HAP-1 (cell line): ENCODE data around the gene FBLN2.
"Not testable (repeated sequence)": the region's sequence is repeated elsewhere in the genome, so short reads cannot be mapped to it uniquely, and the experiment has no call there.

ENCODE experiments used
- DNase-seq, 2 experiments: peaks; one replicate each; pipeline ENCODE4 v3.0.0-alpha.2; 2016 to 2020; ENCODE audit warnings: low spot score in 2 of 2
- H3K27me3 ChIP-seq: fragments of 250-450 bp; sonication (Bioruptor Pico); 2 replicates; pipeline ENCODE4 v1.5.1; 2020; ENCODE audit warnings: low read depth, mild to moderate bottlenecking, moderate library complexity
- H3K36me3 ChIP-seq: fragments of 250-450 bp; sonication (Bioruptor Pico); replicated peaks from 2 replicates; pipeline ENCODE4 v1.5.1; 2020; ENCODE audit warnings: mild to moderate bottlenecking
- H3K4me1 ChIP-seq: fragments of 250-450 bp; sonication (Bioruptor Pico); 2 replicates; pipeline ENCODE4 v1.5.1; 2020; ENCODE audit warnings: mild to moderate bottlenecking
- H3K4me3 ChIP-seq: fragments of 250-450 bp; sonication (Bioruptor Pico); 2 replicates; pipeline ENCODE4 v1.5.1; 2020; ENCODE audit warnings: mild to moderate bottlenecking, moderate library complexity
- H3K9me3 ChIP-seq: fragments of 250-450 bp; sonication (Bioruptor Pico); 2 replicates; pipeline ENCODE4 v1.5.1; 2020; ENCODE audit warnings: mild to moderate bottlenecking, moderate library complexity
- in situ Hi-C: fragments of 300-500 bp; cut with MboI; formaldehyde crosslinking; loops from 3 replicates; pipeline ENCODE4 v1.14.3; 2020; ENCODE audit warnings: low sequenced_read_pairs, inconsistent platforms, mixed read lengths

Gene FBLN2

DNA sequence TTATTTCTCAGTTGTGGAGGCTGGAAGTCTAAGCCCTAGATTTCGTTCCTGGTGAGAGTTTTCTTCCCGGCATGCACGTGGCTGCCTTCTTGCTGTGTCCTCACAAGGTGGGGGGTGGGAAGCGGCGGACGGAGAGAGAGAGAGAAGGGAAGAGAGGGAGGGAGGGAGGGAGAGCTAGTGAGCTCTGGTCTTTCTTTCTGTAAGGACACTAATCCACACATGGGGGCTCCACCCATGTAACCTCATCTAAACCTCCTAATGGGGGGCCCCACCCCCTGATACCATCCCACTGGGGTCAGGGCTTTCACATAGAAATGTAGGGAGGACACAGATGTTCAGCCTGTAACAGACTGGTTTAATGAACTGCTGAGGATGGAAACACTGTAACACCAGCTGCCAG, 7.3 kb downstream of the FBLN2 start:
- no peaks in the 10 kb centered on the region for H3K9me3 ChIP-seq
- no peak overlapping the region for H3K4me3 ChIP-seq
- in situ Hi-C loops, result no loop called here
- no peak for DNase-seq
- H3K27me3 ChIP-seq, result peaks cover 11% of the 10 kb centered on the region
- H3K36me3 ChIP-seq, result no peaks in the 10 kb centered on the region
- no peaks in the 10 kb centered on the region for H3K4me1 ChIP-seq

DNA sequence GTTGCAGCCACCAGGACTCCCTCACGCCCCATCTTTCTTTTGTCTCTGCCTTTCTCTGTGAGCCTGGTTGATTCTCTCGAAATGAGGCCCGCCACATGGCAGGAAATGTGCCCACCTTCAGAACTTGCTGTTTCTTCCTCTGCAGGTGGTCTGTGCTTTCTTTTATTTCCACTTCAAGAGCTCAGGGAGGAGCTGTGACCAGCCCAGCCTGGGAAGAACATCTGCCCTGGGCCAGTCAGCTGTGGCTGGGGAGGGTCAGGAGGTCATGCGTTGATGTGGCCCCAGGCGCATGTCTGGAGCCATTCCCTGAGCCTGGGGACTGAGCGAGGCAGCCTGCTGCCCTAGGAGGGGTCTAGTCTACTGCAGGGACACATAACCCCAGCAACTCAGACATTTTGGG, 8.0 kb downstream of the FBLN2 start:
- peaks cover 17% of the 10 kb centered on the region for H3K27me3 ChIP-seq
- no peaks in the 10 kb centered on the region for H3K36me3 ChIP-seq
- no peak for DNase-seq
- in situ Hi-C loops, result no loop called here
- no peaks in the 10 kb centered on the region for H3K9me3 ChIP-seq
- H3K4me3 ChIP-seq, result no peak overlapping the region
- no peaks in the 10 kb centered on the region for H3K4me1 ChIP-seq

DNA sequence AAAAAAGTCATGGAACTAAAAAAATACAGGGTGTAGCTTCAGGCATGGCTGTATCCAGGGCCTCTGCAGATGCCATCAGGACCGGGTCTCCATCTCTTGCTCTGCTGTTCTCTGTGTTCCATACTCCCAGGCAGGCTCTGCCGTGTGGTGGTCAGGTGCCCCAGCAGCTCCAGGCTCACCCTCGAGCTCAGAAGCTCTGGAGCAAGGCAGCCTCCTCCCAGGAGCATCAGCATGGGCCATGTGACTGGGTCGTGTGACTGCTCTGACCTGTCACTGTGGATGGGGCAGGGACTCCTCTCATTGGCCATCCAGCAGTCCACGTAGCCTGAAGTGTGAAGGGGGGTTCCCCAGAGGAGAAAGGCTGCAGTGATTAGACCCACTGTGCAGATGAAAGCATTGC, 8.5 kb downstream of the FBLN2 start:
- in situ Hi-C loops, result no loop called here
- Histone ChIP-seq H3K36me3 (no peaks in the 10 kb centered on the region), H3K9me3 (no peaks in the 10 kb centered on the region), H3K27me3 (peaks cover 17% of the 10 kb centered on the region), H3K4me1 (no peaks in the 10 kb centered on the region), H3K4me3 (no peak overlapping the region)
- no peak for DNase-seq

DNA sequence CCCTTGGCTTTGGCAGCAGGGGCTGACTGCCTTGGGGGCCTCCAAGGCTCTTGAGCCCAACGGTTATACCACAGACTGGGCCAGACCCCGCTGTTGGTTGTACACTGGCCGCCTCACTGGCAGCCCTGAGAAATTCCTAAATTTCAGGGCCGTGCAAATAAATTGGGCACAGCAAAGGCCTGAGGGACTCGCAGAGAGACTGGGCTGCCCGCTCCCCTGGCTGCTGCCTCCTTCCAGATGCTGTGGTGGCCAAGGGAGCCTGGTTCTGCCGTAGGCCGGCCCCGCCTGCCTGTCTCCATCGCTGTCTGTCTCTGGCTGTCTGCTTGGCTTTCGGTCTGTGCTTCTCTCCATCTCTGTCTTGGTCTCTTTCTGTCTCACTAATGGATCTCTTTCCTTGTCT, 9.0 kb downstream of the FBLN2 start:
- Histone ChIP-seq H3K27me3 (peaks cover 17% of the 10 kb centered on the region), H3K9me3 (no peaks in the 10 kb centered on the region), H3K36me3 (no peaks in the 10 kb centered on the region), H3K4me3 (no peak overlapping the region), H3K4me1 (no peaks in the 10 kb centered on the region)
- no peak for DNase-seq
- in situ Hi-C loops, result no loop called here

DNA sequence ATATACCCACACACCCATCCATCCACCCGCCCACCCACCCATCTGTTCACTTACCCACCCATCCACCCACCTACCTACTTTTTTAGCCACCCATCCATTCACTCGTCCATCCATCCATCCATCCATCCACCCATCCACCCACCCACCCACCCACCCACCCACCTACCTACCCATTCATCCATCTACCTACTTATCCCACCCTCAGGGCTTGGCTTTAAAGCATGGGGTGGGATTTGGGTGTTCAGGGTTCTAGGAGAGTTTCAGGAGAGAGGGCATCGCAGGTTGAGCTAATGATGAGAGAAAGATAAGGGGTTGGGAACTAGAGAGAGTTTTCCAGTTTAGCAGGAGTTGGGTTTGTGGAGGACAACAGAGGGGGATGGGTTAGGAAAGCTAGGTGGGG, 9.7 kb downstream of the FBLN2 start:
- Histone ChIP-seq H3K9me3 (no peaks in the 10 kb centered on the region), H3K4me1 (no peaks in the 10 kb centered on the region), H3K27me3 (peaks cover 17% of the 10 kb centered on the region), H3K4me3 (no peak overlapping the region), H3K36me3 (no peaks in the 10 kb centered on the region)
- DNase-seq, result no peak
- in situ Hi-C loops, result no loop called here

DNA sequence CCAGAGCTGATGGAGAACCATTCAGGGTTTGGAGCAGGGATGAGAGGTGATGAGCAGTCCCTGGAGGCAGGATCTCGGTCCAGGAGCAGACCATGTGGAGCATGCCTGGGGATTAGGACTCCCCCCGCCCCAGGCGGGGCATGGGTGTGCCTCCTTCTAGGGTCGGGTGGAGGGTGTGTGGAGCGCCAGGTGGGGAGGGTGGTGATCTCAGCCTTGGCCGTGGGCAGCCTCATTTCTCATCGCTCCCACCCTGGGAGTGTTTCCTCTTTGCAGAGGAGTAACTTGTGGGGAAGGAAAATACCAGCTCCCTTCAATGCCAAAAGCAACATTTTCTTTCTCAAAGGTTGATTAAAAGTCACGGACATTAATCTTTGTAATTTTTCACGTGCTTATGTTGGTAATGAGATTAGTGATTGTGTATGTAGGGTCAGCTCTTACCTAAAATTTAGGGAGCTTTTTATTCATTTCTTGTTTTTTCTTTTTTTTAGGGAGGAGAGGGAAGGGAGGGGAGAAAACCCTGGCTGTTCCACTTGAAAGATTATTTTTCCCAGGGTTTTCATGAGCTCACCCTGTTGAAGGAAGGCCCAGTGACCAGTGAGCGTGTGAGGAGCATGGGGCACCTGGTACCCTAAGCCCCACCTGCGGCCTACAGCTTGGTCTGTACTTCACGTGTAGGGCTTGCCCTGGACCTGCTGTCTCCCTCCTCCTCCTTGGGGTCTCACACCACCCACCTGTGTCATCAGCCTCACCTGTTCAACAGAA, 11.0 kb downstream of the FBLN2 start:
- in situ Hi-C loops, result no loop called here
- no peak for DNase-seq
- Histone ChIP-seq H3K4me3 (no peak overlapping the region), H3K27me3 (peaks cover 17% of the 10 kb centered on the region), H3K9me3 (no peaks in the 10 kb centered on the region), H3K36me3 (no peaks in the 10 kb centered on the region), H3K4me1 (no peaks in the 10 kb centered on the region)

DNA sequence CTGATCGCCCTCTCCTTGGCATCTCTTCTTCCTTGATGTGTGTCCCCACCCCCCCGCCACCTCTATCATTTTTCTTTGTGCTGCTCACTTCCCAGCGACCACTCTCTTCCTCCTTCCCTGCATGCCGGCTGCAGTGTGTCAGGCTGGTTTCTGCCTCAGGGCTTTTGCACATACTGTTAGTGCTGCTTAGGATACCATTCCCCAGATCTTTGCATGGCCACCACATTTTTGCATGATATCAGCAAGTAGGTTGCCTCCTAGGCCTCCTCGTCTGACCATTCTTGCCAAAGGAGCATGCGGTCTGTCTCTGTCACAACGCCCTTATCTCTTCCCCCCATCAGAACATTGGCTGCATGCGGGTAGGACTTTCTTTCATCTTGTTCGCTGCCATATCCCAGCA, 12.5 kb downstream of the FBLN2 start:
- Histone ChIP-seq H3K9me3 (no peaks in the 10 kb centered on the region), H3K27me3 (peaks cover 17% of the 10 kb centered on the region), H3K4me3 (no peak overlapping the region), H3K4me1 (no peaks in the 10 kb centered on the region), H3K36me3 (no peaks in the 10 kb centered on the region)
- no peak for DNase-seq
- in situ Hi-C loops, result no loop called here

DNA sequence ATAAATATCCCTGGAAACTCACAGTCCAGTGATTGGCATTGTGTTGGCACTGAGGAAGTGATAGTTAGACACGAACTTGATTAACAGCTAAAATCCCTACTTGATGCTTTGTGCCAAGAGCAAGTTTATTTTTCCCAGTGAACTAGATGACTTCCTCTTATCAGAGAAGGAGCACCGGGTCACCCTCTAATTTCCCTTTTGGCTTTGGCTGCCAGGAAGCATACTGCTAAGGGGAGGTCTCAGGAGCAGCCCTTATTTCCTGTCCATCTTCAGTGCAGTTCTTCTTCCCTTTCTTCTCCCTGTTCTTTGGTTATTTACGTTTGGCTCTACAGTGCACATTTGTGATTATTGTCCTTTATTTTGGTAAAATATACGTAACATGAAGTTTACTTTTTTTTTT, 13.0 kb downstream of the FBLN2 start:
- in situ Hi-C loops, result no loop called here
- Histone ChIP-seq H3K4me1 (no peaks in the 10 kb centered on the region), H3K9me3 (no peaks in the 10 kb centered on the region)

DNA sequence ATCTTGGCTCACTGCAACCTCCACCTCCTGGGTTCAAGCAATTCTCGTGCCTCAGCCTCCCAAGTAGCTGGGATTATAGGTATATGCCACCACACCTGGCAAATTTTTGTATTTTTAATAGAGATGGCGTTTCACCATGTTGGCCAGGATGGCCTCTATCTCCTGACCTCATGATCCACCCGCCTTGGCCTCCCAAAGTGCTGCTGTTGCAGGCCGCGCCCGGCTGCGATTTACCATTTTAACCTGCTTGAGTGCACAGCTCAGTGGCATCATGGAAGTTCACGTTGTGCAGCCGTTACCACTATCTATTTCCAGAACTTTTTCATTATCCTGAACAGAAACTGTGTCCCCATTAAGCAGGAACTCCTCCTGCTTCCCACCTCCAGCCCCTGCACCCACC, 13.5 kb downstream of the FBLN2 start:
- DNase-seq, H3K4me3 ChIP-seq, H3K4me1 ChIP-seq, H3K36me3 ChIP-seq, in situ Hi-C loops, H3K9me3 ChIP-seq: not testable (repeated sequence)
- H3K27me3 ChIP-seq, result peaks cover 17% of the 10 kb centered on the region

More for the DNA sequence above, 13.0 kb downstream of the FBLN2 start:
- no peaks in the 10 kb centered on the region for H3K36me3 ChIP-seq
- H3K27me3 ChIP-seq, result peaks cover 17% of the 10 kb centered on the region
- no peak for DNase-seq
- no peak overlapping the region for H3K4me3 ChIP-seq

DNA sequence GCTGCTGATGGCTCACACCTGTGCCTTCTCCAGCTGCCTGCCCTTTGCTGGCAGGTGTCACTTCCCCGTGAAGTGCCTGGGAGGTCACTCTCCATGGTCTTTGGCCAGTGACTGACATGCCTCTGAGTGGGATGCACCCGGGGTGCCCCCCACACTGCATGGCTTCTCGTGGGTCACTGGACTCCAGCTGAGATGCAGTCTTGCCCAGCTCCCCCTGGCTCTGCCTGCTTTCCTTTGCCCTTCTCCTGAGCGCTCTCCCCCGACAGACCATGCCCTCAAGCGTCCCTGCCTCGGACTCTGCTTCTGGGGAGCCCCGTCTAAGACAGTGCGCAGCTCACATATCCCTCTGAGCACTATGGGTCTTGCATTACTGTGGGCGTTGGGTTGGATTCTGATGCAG, 14.4 kb downstream of the FBLN2 start:
- peaks cover 17% of the 10 kb centered on the region for H3K27me3 ChIP-seq
- no peaks in the 10 kb centered on the region for H3K9me3 ChIP-seq
- no peak for DNase-seq
- no peaks in the 10 kb centered on the region for H3K36me3 ChIP-seq
- in situ Hi-C loops, result no loop called here
- H3K4me3 ChIP-seq, result no peak overlapping the region
- no peaks in the 10 kb centered on the region for H3K4me1 ChIP-seq

DNA sequence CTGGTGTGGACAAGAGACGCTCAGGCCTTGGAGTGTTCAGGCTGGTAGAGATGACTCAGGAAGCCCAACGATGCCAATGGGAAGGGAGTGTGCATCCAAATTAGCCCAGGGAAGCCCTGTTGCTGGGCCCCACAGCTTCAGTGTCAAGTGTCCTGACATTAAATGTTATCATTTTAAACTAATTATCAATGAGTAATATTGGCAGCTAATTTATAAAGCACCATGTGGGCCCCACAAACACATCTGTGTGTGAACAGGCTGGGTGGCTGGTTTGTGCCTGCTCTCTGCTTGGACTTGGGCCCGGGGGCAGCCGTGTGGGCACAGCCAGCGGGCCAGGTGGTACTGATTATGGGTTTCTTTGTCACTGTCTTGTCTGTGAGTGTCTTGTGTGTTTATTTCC, 15.0 kb downstream of the FBLN2 start:
- in situ Hi-C loops, result no loop called here
- Histone ChIP-seq H3K27me3 (peaks cover 17% of the 10 kb centered on the region), H3K9me3 (no peaks in the 10 kb centered on the region), H3K4me3 (no peak overlapping the region), H3K36me3 (no peaks in the 10 kb centered on the region), H3K4me1 (no peaks in the 10 kb centered on the region)
- DNase-seq, result no peak

DNA sequence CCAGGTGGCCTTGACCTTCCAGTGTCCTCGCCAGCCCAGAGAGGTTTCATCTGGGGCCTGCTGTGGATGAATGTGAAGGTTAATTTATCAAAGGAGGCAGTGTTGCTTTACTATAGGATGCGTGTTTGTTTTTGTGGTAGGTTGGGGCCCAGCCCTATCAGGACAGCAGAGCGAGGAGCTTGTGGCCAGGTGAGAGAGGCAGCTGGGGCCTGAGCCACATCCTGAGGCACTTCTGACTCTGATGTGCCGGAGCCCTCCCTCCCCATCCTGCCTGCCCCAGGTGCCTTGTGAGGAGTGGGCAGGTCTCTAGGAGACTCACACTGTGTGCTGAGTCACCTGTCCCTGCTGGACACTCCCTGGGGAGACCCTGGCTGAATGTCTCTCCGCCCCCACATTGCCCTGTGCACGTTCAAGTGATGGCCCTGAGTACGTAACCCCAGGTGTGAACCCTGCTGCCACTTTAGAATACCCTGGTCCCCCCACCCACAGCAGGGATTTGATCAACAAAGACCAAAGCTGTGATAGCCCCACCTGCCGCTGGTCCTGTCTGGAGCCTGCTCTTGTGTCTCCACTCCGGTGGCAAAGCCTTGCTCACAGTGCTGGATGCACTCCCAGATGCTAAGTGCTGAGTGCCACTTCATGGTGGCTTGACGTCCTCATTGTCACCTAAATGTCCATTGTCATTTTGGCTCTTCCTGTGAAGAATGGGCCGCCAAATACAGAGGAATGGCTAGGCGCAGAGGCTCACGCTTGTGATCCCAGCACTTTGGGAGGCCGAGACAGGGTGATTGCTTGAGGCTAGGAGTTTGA, 16.0 kb downstream of the FBLN2 start:
- in situ Hi-C loops, result no loop called here
- DNase-seq, result no peak
- Histone ChIP-seq H3K27me3 (peaks cover 15% of the 10 kb centered on the region), H3K9me3 (no peaks in the 10 kb centered on the region), H3K4me1 (no peaks in the 10 kb centered on the region), H3K36me3 (no peaks in the 10 kb centered on the region), H3K4me3 (no peak overlapping the region)

DNA sequence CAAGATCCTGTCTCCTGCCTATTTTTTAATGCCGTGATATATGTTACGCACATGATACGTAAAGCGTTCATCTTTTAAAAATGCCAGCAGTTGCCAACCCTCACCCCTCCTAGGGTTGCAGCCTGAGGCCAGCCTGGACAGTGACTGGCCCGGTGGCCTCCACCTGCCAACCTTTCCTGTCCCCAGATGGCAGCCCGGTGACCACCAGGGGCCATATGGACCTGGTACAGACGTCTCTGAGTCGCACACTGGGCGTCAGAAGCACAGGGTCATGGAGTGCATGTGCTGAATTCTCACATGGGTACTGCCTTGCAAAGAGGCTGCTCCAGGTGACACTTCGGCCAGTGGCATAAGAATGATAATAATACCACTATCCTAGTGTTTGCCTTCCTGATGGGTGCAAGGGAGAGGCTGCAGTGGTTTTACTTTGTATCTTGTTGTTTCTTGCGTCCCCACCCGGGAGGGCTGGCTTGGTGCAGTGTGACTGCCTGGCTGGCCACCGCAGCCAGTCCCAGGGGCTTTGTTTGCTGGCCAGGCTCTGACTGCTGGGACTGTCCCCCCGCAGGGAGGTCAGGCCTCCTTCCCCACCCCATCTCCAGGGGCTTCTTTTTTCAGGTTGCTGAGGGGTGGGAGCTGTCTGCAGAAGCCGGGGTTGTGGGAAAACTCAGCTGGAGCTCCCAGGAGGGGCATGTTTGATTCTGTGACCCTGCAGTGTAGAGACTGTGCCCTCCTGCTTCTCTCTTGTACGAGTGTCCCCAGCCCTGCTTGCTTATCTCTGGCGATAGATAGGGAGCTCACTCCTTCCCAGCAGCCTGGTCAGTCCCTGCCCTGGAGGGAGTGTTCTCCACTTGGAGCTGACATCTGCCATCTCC, 16.9 kb downstream of the FBLN2 start:
- Histone ChIP-seq H3K4me1 (no peaks in the 10 kb centered on the region), H3K9me3 (no peaks in the 10 kb centered on the region), H3K4me3 (no peak overlapping the region), H3K36me3 (no peaks in the 10 kb centered on the region), H3K27me3 (peaks cover 10% of the 10 kb centered on the region)
- no peak for DNase-seq
- in situ Hi-C loops, result no loop called here

DNA sequence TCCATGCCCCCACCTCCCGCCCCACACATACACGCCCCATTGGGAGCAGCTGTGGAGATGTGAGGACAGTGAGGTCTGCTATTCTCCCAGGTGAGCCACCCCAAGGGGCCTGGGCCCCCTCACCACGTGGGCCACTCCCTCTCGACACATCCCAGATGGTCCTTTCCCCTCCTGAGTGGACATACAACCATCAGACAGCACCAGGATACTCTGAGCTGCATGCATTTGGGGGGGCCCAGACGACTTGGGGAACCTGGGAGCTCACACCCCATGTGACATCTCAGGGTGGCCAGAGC, 17.5 kb downstream of the FBLN2 start:
- H3K4me1 ChIP-seq, result no peaks in the 10 kb centered on the region
- in situ Hi-C loops, result no loop called here
- no peaks in the 10 kb centered on the region for H3K9me3 ChIP-seq
- no peaks in the 10 kb centered on the region for H3K36me3 ChIP-seq
- DNase-seq, result no peak
- H3K27me3 ChIP-seq, result peaks cover 4% of the 10 kb centered on the region
- no peak overlapping the region for H3K4me3 ChIP-seq
